ES-I3 (cell line): ENCODE results near the gene CAST.

Experiments
- H3K36me3 ChIP-seq: 2 replicates; pipeline ENCODE4 v1.6.1; 2013; ENCODE audit warnings: mild to moderate bottlenecking, low read length, control low read depth, moderate library complexity; ENCODE audit not compliant: insufficient read depth
- H3K4me1 ChIP-seq: 2 replicates; pipeline ENCODE4 v1.6.1; 2013; ENCODE audit warnings: mild to moderate bottlenecking, control low read depth, low read length; ENCODE audit not compliant: insufficient read depth
- H3K9ac ChIP-seq: 2 replicates; pipeline ENCODE4 v1.6.1; 2013; ENCODE audit warnings: low read depth, mild to moderate bottlenecking, low read length, moderate library complexity
- H3K9me3 ChIP-seq: 2 replicates; pipeline ENCODE4 v1.6.1; 2013; ENCODE audit warnings: mild to moderate bottlenecking, low read length, moderate library complexity; ENCODE audit not compliant: control insufficient read depth, insufficient read depth

CAST gene

DNA sequence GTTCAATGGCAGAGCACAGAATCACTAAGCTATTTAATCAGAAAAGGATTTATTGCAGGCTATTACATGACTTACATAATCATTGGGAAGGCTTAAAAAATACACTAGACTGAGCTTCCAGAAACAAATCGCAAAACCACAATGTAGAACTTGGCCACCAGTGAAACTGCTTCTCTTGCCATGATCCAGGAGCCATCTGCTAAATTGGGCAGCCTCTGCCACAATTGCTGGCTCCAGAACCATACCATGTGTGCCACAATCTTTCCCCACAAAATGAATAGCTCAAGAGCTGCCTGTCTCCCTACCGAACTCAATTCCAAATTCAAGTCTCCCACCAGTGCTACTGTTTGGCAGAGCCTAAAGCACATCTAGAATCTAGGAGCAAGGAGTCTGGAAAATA is 155.3 kb downstream of the CAST start:
- Histone ChIP-seq H3K36me3 (no peaks in the 10 kb centered on the region), H3K9ac (no peak overlapping the region), H3K4me1 (peaks cover 10% of the 10 kb centered on the region)

DNA sequence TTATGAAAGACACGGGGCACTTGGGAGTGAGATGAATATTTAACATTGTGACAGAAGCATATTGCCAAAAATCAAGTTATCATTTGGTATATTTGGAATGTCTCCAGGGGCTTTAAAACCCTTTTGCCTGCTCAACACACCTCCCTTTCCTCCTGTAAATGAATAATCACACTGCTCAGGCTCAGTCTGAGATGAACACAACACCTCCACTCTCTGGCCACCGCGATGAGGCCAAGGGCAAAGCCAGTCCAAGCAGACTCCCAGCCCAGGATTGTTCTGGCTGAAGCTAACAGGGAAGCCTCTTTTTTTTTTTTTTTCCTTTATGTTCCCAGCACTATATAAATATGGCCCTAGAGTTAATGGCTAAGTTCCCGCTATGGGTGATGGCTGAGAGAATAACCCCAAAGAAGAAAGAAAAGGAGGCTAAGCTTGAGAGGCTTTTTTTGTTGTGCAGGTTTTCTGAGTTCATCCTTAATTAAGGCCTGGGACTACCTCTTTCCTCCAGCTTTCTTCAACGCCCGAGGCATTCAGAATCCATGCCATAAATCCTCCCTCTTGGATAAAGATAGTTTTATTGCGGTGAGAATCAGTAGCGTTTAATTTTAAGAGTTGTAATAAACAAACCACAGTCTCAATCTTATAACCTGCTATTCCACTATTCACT is 156.1 kb downstream of the CAST start:
- H3K36me3 ChIP-seq, result no peaks in the 10 kb centered on the region
- H3K9me3 ChIP-seq, result no peaks in the 10 kb centered on the region
- no peak overlapping the region for H3K9ac ChIP-seq
- peaks cover 10% of the 10 kb centered on the region for H3K4me1 ChIP-seq

More for the DNA sequence above, 155.3 kb downstream of the CAST start:
- H3K9me3 ChIP-seq, result no peaks in the 10 kb centered on the region

DNA sequence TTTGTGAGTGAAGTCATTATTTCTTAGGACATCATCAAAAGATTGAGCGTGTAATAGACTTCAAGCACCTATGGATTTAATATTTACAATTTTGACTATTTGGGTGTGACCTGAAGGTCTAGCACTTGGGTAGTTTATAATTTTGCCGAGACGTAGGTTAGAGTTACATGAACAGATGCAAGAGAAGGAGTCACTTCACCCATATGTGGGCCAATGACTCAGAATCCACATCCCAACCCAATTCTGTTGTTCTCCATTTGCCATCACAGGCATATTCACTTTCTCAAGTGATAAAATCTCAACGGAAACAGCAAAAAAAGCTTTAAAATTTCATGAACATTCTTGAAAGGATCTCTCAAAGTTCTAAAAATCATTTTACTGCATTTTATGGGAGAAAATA is 157.6 kb downstream of the CAST start:
- Histone ChIP-seq H3K36me3 (no peaks in the 10 kb centered on the region), H3K9ac (no peak overlapping the region), H3K4me1 (peaks cover 10% of the 10 kb centered on the region), H3K9me3 (no peaks in the 10 kb centered on the region)

DNA sequence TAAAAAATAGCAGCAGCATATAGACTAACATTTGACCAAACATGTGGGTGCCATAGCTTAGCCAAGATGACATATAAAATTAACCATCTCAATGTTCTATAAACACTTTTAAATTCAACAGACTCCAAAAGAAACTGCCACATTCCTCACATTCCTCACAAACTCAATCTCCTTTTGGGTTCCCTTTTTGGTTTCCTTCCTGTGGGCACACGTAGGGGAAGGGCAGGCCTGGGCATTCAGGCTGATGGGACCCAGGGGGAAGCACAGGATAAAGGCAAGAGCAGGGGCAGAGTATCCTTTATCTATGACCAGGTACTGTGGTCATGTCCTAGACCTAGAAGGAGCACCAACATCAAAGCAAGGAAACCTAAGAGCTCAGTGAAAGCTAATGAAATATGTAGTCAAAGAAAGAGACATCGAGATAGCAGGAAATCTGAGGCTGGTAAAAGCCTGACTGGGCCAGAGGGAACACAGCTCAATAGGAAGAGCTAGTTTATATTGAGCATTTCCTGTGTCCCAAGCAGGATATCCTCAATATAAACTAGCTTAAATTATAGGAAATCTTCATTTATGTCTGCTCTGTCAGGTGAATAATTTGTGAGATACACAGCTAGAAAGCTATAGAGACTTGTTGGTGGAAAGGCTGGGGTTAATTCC is 159.2 kb downstream of the CAST start:
- no peak overlapping the region for H3K9ac ChIP-seq
- H3K4me1 ChIP-seq, result peaks cover 5% of the 10 kb centered on the region; the same call in 1 of the 2 replicates
- H3K36me3 ChIP-seq, result no peaks in the 10 kb centered on the region
- H3K9me3 ChIP-seq, result no peaks in the 10 kb centered on the region

DNA sequence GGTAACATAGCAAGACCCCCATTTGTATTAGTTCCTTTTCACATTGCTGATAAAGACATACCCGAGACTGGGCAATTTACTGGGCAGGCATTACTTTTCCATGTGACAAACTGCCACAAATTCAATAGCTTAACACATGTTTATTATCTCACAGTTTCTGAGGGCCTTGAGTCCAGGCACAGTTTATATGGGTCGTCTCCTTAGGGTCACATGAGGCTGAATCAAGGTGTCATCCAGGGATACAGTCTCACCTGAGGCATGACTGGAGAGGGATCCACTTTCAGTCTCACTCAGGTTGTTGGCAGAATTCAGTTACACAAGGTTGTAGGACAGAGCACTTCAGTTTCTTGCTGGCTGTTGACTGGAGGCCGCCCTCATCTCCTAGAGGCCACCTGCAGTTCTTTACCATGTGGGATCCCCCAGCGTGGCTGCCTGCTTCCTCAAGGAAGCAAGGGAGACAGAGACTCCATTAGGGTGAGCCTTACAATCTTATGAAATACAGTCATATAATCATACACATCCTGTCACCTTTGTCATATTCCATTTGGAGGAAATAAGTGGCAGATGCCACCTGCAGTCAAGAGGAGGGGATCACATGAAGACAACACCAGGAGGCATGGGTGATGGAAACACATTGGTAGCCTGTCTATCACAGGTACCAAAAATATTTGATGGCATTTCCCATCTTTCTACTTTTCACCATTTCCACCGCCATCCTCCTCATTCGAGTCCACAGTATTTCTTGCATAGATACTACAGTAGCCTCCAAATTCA is 160.7 kb downstream of the CAST start:
- H3K36me3 ChIP-seq, result no peaks in the 10 kb centered on the region
- H3K9me3 ChIP-seq, result no peaks in the 10 kb centered on the region
- no peak overlapping the region for H3K9ac ChIP-seq
- H3K4me1 ChIP-seq, result peaks cover 5% of the 10 kb centered on the region; the same call in 1 of the 2 replicates

DNA sequence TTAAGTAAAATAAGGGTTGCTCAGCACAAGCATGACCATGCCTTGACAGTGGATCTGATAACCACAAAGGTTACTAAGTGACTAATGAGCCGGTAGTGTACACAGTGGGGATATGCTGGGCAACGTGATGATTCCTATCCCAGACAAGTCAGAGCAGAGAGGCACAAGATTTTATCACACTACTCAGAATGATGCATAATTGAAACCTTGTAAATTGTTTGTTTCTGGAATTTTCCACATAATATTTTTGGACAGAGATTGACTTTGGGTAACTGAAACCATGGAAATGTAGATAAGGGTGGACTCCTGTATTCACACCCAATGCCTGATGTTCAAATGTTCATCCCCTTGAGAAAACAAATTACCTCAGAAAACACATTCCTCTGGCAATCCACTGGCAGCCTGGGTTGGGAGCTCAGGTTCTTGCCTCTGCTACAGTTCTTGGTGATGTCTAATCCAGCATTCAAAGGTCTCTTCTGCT is 161.8 kb downstream of the CAST start:
- Histone ChIP-seq H3K9ac (no peak overlapping the region), H3K4me1 (peaks cover 5% of the 10 kb centered on the region; the same call in 1 of the 2 replicates), H3K9me3 (no peaks in the 10 kb centered on the region), H3K36me3 (no peaks in the 10 kb centered on the region)
